WERI-Rb-1 (cell line): ENCODE data around the gene RNU6-1.
A peak's percentile ranks its signal among the peaks of the same experiment; 100 is the strongest.

ENCODE experiments used
- DNase-seq: peaks from one replicate; pipeline ENCODE4 v3.0.0-alpha.2; 2020
- H3K27ac ChIP-seq: fragments of 250-450 bp; sonication (Bioruptor Pico); 2 replicates; pipeline ENCODE4 v1.5.1; 2020; ENCODE audit warnings: mild to moderate bottlenecking, moderate library complexity
- H3K27me3 ChIP-seq: fragments of 250-450 bp; sonication (Bioruptor Pico); 2 replicates; pipeline ENCODE4 v1.5.1; 2021; ENCODE audit warnings: mild to moderate bottlenecking, low read depth, moderate library complexity; ENCODE audit not compliant: insufficient read depth, severe bottlenecking
- H3K36me3 ChIP-seq: fragments of 250-450 bp; sonication (Bioruptor Pico); 2 replicates; pipeline ENCODE4 v1.5.1; 2020; ENCODE audit warnings: mild to moderate bottlenecking, moderate library complexity
- H3K4me3 ChIP-seq: 2 replicates; pipeline ENCODE4 v1.5.1; 2011; ENCODE audit warnings: low read depth, mild to moderate bottlenecking, control low read depth, low read length
- H3K9me3 ChIP-seq: fragments of 250-450 bp; sonication (Bioruptor Pico); 2 replicates; pipeline ENCODE4 v1.5.1; 2021; ENCODE audit warnings: mild to moderate bottlenecking, moderate library complexity; ENCODE audit not compliant: severe bottlenecking
- CTCF ChIP-seq: IDR thresholded peaks from 2 replicates; pipeline ENCODE4 v1.5.1; 2011; ENCODE audit warnings: low read depth, mild to moderate bottlenecking, control low read depth, inconsistent platforms, low read length

Gene RNU6-1

DNA sequence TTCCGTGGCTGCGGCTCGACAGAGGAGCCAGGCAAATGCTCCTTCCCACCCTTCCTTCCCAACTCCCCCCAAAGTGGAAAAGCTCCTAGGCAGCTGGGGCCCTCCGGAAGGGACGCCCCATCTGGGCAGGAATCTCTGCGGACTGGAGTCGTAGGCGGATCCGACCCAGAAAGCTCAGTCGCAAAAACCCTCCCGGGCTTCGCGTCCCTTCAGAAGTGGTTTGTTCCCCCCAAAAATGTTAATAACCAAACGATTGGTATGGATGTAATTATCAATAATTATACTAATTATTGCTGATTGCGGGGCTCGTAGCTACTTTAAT is 3.8 kb downstream of the RNU6-1 start:
- DNase-seq = no peak
- Histone ChIP-seq H3K27me3 (peaks cover 43% of the 10 kb centered on the region), H3K36me3 (no peaks in the 10 kb centered on the region), H3K27ac (no peak overlapping the region), H3K4me3 (peak overlapping the region; percentile 42), H3K9me3 (no peaks in the 10 kb centered on the region)
- TF ChIP-seq CTCF = no peak

DNA sequence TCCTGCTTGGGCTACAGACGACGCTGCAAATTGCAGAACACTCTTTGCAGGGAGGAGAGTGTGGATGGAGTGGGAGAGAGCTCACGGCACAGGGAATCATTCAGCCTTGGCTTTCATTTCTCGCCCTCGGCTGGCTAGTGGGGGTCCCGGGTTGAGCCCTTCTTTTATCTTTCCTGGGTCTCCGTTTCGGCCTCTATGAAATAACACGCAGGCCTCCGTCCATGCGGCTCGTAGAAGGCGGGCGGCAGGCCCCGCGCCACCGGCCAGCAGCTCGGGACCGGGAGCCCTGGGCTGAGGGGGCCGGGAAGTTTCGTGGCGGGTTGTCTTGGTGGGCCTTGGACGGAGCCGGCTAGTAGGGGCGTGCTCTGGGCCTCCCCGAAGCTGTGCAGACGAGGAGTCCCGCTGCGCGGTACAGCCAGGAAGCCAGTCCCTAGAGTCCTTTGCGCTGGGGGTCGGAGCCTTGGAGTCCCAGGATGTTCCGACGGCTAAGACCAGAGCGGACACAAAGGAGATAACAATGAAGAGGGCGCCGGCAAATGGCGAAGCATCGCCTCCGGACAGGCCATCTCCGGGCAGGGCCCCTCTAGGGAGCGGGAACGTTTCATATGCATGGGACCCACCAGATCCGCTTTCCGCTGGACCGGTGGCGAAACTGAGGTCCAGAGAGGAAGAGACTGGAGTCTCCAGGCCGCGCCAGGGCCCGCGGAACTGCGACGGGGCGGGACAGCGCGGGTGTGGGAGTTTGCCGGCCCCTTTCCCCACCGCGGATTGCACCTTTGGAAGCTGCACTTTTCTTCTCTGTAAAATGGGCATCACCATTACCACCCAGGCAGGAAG is 4.3 kb downstream of the RNU6-1 start:
- TF ChIP-seq CTCF = no peak
- Histone ChIP-seq H3K27me3 (peaks cover 43% of the 10 kb centered on the region), H3K9me3 (no peaks in the 10 kb centered on the region), H3K27ac (no peak overlapping the region), H3K4me3 (peak overlapping the region; percentile 42), H3K36me3 (no peaks in the 10 kb centered on the region)
- peak; percentile 37 for DNase-seq

GRCh38 chr15:67834581-67835296 is 5.1 kb downstream of the RNU6-1 start:
- H3K27ac ChIP-seq = no peak overlapping the region
- H3K4me3 ChIP-seq = peak overlapping the region; percentile 42
- H3K9me3 ChIP-seq = no peaks in the 10 kb centered on the region
- H3K36me3 ChIP-seq = no peaks in the 10 kb centered on the region
- no peak for TF ChIP-seq CTCF
- H3K27me3 ChIP-seq = peaks cover 43% of the 10 kb centered on the region
- no peak for DNase-seq

- no peaks in the 10 kb centered on the region for H3K36me3 ChIP-seq
- peak; percentile 72 for DNase-seq
- peak overlapping the region; percentile 42 for H3K4me3 ChIP-seq
- H3K9me3 ChIP-seq = peaks cover 2% of the 10 kb centered on the region
- peaks cover 45% of the 10 kb centered on the region for H3K27me3 ChIP-seq
- TF ChIP-seq CTCF = peak; percentile 54; the same call in 1 of the 2 replicates
- H3K27ac ChIP-seq = no peak overlapping the region
Observed at GRCh38 chr15:67833710-67834511, 5.9 kb downstream of the RNU6-1 start.

- Histone ChIP-seq H3K27me3 (peaks cover 53% of the 10 kb centered on the region), H3K27ac (no peak overlapping the region), H3K9me3 (peaks cover 9% of the 10 kb centered on the region), H3K36me3 (no peaks in the 10 kb centered on the region), H3K4me3 (peak overlapping the region; percentile 42)
- no peak for TF ChIP-seq CTCF
- DNase-seq = no peak
Observed at GRCh38 chr15:67832897-67833709, 6.7 kb downstream of the RNU6-1 start.
